ENCODE results near the gene MCF2L. TPM values are rescaled to one million over a fixed set of nuclear protein-coding genes. Genes with fewer than 3 reads are reported as not detected.

The MCF2L gene
- total RNA-seq, 6 experiments from 2014 or later = 9.6 to 18.4 (median 11.7) TPM

GRCh38 chr13:113041293-113041690, 72.3 kb downstream of the MCF2L start:
- no peak for TF ChIP-seq POLR2A (IDR thresholded peaks at IDR 0.05)
- no peak for TF ChIP-seq CTCF (IDR thresholded peaks at IDR 0.05)
- ATAC-seq (no peak), DNase-seq (no peak)
- Histone ChIP-seq H3K27ac (no peak overlapping the region), H3K36me3 (no peaks in the 10 kb centered on the region), H3K4me1 (no peaks in the 10 kb centered on the region), H3K27me3 (no peaks in the 10 kb centered on the region), H3K4me3 (no peak overlapping the region), H3K9me3 (no peaks in the 10 kb centered on the region)
- intact Hi-C loops (cut with DNase I) = loop anchor here in 1 of 2 donors (10.0 kb wide), 1 partner anchor 54 kb away; no protein-coding TSS in a partner anchor
- WGBS (ENCODE audit: insufficient coverage, low coverage, low lambda C conversion rate, missing lambda C conversion rate) = 83% methylated on average over 7 of the region's 11 CpGs

- ATAC-seq = no peak
- TF ChIP-seq POLR2A (IDR thresholded peaks at IDR 0.05) (no peak), CTCF (IDR thresholded peaks at IDR 0.05) (no peak)
- no peak overlapping the region for H3K27ac ChIP-seq
- intact Hi-C loops (cut with DNase I) = loop anchor here in 1 of 2 donors (10.0 kb wide), 1 partner anchor 53 kb away; no protein-coding TSS in a partner anchor
- no peak for DNase-seq
- WGBS (ENCODE audit: insufficient coverage, low coverage, low lambda C conversion rate, missing lambda C conversion rate) = 93% methylated on average over 5 of the region's 15 CpGs
- H3K4me3 ChIP-seq = no peak overlapping the region
- H3K27me3 ChIP-seq = no peaks in the 10 kb centered on the region
- no peaks in the 10 kb centered on the region for H3K9me3 ChIP-seq
- H3K36me3 ChIP-seq = no peaks in the 10 kb centered on the region
- H3K4me1 ChIP-seq = no peaks in the 10 kb centered on the region
Measured at GRCh38 chr13:113041896-113042295, 72.9 kb downstream of the MCF2L start.

- no peaks in the 10 kb centered on the region for H3K4me1 ChIP-seq
- H3K27ac ChIP-seq = no peak overlapping the region
- no peak for TF ChIP-seq POLR2A (IDR thresholded peaks at IDR 0.05)
- TF ChIP-seq CTCF (IDR thresholded peaks at IDR 0.05) = no peak
- no peaks in the 10 kb centered on the region for H3K27me3 ChIP-seq
- intact Hi-C loops (cut with DNase I) = loop anchor here in 1 of 2 donors (10.0 kb wide), 1 partner anchor 52 kb away; no protein-coding TSS in a partner anchor
- H3K9me3 ChIP-seq = no peaks in the 10 kb centered on the region
- H3K36me3 ChIP-seq = no peaks in the 10 kb centered on the region
- DNase-seq (no peak), ATAC-seq (no peak)
- no peak overlapping the region for H3K4me3 ChIP-seq
- 92% methylated on average over 10 of the region's 20 CpGs for WGBS (ENCODE audit: insufficient coverage, low coverage, low lambda C conversion rate, missing lambda C conversion rate)
Measured at GRCh38 chr13:113042456-113042855, 73.4 kb downstream of the MCF2L start.

- H3K4me1 ChIP-seq = no peaks in the 10 kb centered on the region
- DNase-seq (no peak), ATAC-seq (no peak)
- no peaks in the 10 kb centered on the region for H3K27me3 ChIP-seq
- no peak for TF ChIP-seq CTCF (IDR thresholded peaks at IDR 0.05)
- TF ChIP-seq POLR2A (IDR thresholded peaks at IDR 0.05) = no peak
- intact Hi-C loops (cut with DNase I) = loop anchor here in 1 of 2 donors (10.0 kb wide), 1 partner anchor 52 kb away; no protein-coding TSS in a partner anchor
- H3K4me3 ChIP-seq = no peak overlapping the region
- 83% methylated on average over 1 of the region's 20 CpGs for WGBS (ENCODE audit: insufficient coverage, low coverage, low lambda C conversion rate, missing lambda C conversion rate)
- no peaks in the 10 kb centered on the region for H3K36me3 ChIP-seq
- H3K9me3 ChIP-seq = no peaks in the 10 kb centered on the region
- no peak overlapping the region for H3K27ac ChIP-seq
Measured at GRCh38 chr13:113043001-113043630, 74.1 kb downstream of the MCF2L start.
